ENCODE data around the gene ADAM12.

DNA sequence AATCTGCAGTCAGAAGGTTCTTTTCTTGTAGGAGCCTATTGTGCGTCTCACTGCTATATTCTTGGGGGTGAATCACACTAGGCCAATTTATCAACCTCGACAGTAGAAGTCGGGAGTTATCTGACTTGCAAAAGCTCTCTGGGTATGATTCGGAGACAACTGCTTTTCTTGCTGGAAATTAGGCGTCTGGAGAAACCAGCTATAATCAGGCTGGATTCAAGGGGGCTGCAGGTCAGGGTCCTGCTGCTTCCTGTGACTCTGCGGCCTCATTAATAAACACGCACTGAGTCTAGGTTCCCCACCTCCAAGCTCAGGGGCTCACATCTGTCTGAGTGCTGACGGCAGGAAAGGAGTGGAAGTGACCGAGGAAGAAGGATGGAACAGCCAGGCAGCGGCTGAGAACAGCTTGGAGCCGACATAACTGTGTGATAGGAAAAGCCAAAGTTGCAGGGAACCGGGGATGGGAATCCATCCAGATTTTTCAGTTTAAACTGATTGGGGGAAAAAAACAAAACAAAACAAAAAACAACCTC lies 307.3 kb downstream of the ADAM12 start:
- TF ChIP-seq, protein P1, sequence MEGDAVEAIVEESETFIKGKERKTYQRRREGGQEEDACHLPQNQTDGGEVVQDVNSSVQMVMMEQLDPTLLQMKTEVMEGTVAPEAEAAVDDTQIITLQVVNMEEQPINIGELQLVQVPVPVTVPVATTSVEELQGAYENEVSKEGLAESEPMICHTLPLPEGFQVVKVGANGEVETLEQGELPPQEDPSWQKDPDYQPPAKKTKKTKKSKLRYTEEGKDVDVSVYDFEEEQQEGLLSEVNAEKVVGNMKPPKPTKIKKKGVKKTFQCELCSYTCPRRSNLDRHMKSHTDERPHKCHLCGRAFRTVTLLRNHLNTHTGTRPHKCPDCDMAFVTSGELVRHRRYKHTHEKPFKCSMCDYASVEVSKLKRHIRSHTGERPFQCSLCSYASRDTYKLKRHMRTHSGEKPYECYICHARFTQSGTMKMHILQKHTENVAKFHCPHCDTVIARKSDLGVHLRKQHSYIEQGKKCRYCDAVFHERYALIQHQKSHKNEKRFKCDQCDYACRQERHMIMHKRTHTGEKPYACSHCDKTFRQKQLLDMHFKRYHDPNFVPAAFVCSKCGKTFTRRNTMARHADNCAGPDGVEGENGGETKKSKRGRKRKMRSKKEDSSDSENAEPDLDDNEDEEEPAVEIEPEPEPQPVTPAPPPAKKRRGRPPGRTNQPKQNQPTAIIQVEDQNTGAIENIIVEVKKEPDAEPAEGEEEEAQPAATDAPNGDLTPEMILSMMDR (IDR thresholded peaks at IDR 0.05), result no peak
- no peak for TF ChIP-seq POLR2AphosphoS5 (IDR thresholded peaks at IDR 0.05; ENCODE audit: insufficient read depth in 1 of 2, low read depth in 1 of 2)
- TF ChIP-seq POLR2A (IDR thresholded peaks at IDR 0.05), result no peak
